Ovary (tissue), 9 donors: ENCODE results near the gene NUAK1. TPM values are rescaled to one million over a fixed set of nuclear protein-coding genes. Genes with fewer than 3 reads are reported as not detected.

ENCODE experiments used
- DNase-seq, 5 donors: peaks; one replicate each; pipeline ENCODE4 v3.0.0-alpha.2; 2019 to 2020
- H3K27ac ChIP-seq, 2 donors: fragments of 200-600 bp; one replicate each; pipeline versions ENCODE4 v1.5.1 to v1.8.0; 2019 to 2022
- H3K27me3 ChIP-seq: fragments of 200-600 bp; one replicate; pipeline ENCODE4 v1.8.0; 2022
- H3K36me3 ChIP-seq: fragments of 200-600 bp; sonication (generic); one replicate; pipeline ENCODE4 v1.5.1; 2019
- H3K4me1 ChIP-seq: one replicate; pipeline ENCODE4 v1.8.1; 2013; ENCODE audit warnings: mild to moderate bottlenecking, moderate library complexity; ENCODE audit not compliant: insufficient read depth
- H3K4me3 ChIP-seq: fragments of 200-600 bp; sonication (generic); one replicate; pipeline ENCODE4 v1.5.1; 2017
- H3K9me3 ChIP-seq, 2 donors: fragments of 200-600 bp in 1 of 2; sonication (generic) in 1 of 2; one replicate each; pipeline versions ENCODE4 v1.5.1 to v1.8.1; 2013 to 2019; ENCODE audit warnings: mild to moderate bottlenecking in 1 of 2, moderate library complexity in 1 of 2
- CTCF ChIP-seq, 3 donors: fragments of 450-650 bp in 2 of 3; fragments of 200-600 bp in 1 of 3; IDR thresholded peaks; one replicate each; pipeline versions ENCODE4 v1.5.1 to v1.8.0; 2016 to 2022; ENCODE audit warnings: antibody characterized with exemption in 3 of 3, mild to moderate bottlenecking in 1 of 3
- EP300 ChIP-seq: sonication (generic); formaldehyde crosslinking; IDR thresholded peaks from one replicate; pipeline ENCODE4 v1.6.1; 2017; ENCODE audit warnings: antibody characterized with exemption
- POLR2A ChIP-seq: fragments of 450-650 bp; IDR thresholded peaks from one replicate; pipeline ENCODE4 v1.6.1; 2017; ENCODE audit warnings: antibody characterized with exemption, mild to moderate bottlenecking, moderate library complexity
- WGBS, 3 donors: extraction: QIAGEN DNeasy Blood & Tissue Kit in 1 of 3; methylation state at CpG; one replicate each; pipeline versions ENCODE4 v1.1.5 to v1.1.7; 2013 to 2017; 5-methylcytosine and 5-hydroxymethylcytosine counted together
- intact Hi-C, 4 donors: fragments of 100-400 bp; cut with DNase I; formaldehyde crosslinking; loops; one replicate each; pipeline versions ENCODE4 v1.11.0 to v1.15.1; 2022 to 2023
- polyA plus RNA-seq, 2 donors: library from polyadenylated mRNA; stranded (reverse); fragments of 200-250 nt in 1 of 2; fragments of 350-450 nt in 1 of 2; fragmentation: Illumina TruSeq in 1 of 2; extraction: RNeasy Lipid Tissue Mini Kit (QIAGEN cat#74804) in 1 of 2; gene quantifications; one replicate each; pipeline ENCODE4 v1.2.3, GENCODE V29; 2013 to 2014
- total RNA-seq, 7 donors: library from RNA; depleted of rRNA in 2 of 7; stranded (reverse); fragments of >200 nt in 2 of 7; fragmentation: NEBNext Ultra II Directional in 3 of 7; extraction: Animal tissue kit (Norgen Biotek cat#: 25700) in 3 of 7; gene quantifications; one replicate each; pipeline versions ENCODE4 v1.1.0 to v1.2.4, GENCODE V29; 2016 to 2023
- donor health status: DM: no; HTN: no; CAD: no; lungs with moderate emphysema.
- donor health status: DM: no; HTN: no; CAD: no.
- donor health status: Bipolar disorder and iron deficiency.
- donor health status: DM: yes; HTN: yes; CAD: no.
- donor health status: DM: no; HTN: no; CAD: no.
- donor health status: DM: yes; HTN: yes; CAD: no.

The NUAK1 gene
- total and polyA plus RNA-seq, 9 donors = 2.8 to 22.2 (median 12.0) TPM

DNA sequence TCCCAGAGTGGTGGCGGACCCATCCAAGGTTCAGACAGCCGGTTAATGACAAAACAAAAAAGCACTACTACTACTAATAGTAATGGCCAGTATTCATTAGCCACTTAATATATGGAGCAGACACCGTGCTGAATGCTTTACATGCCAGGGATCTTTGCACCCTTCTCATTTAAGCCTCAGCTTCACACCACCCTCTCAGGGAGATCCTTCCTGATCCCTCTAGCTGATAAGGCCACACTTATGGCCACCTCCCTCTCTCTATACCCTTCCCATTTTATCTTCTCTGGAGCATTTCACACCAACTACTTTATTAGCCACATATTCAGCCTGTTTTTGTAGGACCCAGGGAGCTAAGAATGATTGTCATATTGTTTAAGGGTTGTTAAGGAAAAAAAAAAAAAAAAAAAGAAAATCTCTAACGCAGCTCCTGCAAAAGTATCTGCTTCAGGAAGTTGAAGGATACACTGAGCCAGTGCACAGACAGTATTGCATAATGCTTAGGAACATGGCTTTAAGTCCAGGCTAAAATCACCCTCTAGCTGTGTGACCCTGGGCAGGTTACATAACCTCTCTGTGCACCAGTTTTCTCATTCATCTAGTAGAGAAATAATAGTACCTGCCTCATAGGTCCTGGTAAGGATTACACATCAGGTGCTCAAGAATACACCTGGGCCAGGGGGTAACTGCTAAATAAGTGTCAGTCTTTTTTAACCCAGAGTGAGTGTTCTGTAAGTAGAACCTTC, 29.4 kb downstream of the NUAK1 start:
- no peaks in the 10 kb centered on the region for H3K27me3 ChIP-seq
- H3K36me3 ChIP-seq = no peaks in the 10 kb centered on the region
- no peak for TF ChIP-seq EP300
- TF ChIP-seq POLR2A = no peak
- no peak overlapping the region for H3K27ac ChIP-seq
- WGBS, 3 donors = 62 to 74% (median 74%) methylated on average over 4 of the region's 4 CpGs
- peaks cover 20% of the 10 kb centered on the region for H3K4me1 ChIP-seq
- intact Hi-C loops = no loop called here
- H3K9me3 ChIP-seq = no peaks in the 10 kb centered on the region
- H3K4me3 ChIP-seq = no peak overlapping the region
- DNase-seq = no peak

DNA sequence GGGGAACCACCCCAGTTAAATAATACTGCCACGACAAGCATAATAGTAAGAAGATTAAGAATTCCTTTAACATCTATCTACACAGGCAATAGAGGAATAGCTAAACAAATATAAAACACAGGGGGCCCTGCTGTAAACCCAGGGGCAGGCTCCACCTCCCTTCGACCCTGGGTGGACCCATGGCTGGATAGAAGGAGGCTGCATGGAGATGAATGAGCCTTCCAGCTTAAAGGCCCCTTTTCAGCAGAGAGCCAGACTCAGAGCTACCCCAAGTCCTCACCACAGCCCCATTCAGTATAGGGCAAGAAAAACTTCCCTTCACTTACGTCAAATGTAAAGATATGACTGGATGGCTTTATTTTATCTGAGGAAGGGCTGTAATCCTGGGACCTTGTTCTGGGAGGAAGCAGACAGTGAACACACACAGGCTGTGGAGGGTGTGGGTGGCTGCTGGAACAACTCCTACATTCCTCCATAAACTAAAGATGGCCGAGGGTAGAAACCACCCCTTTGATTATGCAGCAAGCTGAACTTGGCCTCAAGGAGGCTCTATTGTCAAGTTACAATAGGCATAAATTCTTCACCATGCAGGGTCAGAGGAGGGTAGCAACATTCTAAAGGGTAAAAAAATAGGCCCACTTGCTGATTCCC, 30.4 kb downstream of the NUAK1 start:
- H3K27ac ChIP-seq = peak overlapping the region in 1 of 2 donors; percentile 25
- peaks cover 14% of the 10 kb centered on the region for H3K4me1 ChIP-seq
- WGBS, 3 donors = 21 to 28% (median 22%) methylated on average over 4 of the region's 4 CpGs
- no peaks in the 10 kb centered on the region for H3K9me3 ChIP-seq
- no peak for DNase-seq
- no peaks in the 10 kb centered on the region for H3K27me3 ChIP-seq
- intact Hi-C loops = no loop called here
- H3K4me3 ChIP-seq = no peak overlapping the region
- no peaks in the 10 kb centered on the region for H3K36me3 ChIP-seq
- no peak for TF ChIP-seq EP300
- TF ChIP-seq CTCF (IDR thresholded peaks at IDR 0.05) = no peak

- no peak for TF ChIP-seq POLR2A
- TF ChIP-seq CTCF (IDR thresholded peaks at IDR 0.05) = no peak
- no peak for TF ChIP-seq EP300
- H3K9me3 ChIP-seq = no peaks in the 10 kb centered on the region
- WGBS, 3 donors = 39 to 46% (median 40%) methylated on average over 2 of the region's 2 CpGs
- H3K36me3 ChIP-seq = no peaks in the 10 kb centered on the region
- H3K27ac ChIP-seq = no peak overlapping the region
- no peaks in the 10 kb centered on the region for H3K27me3 ChIP-seq
- intact Hi-C loops = no loop called here
- DNase-seq = no peak
- no peak overlapping the region for H3K4me3 ChIP-seq
- H3K4me1 ChIP-seq = peaks cover 9% of the 10 kb centered on the region
Measured at GRCh38 chr12:106107566-106107965, 31.2 kb downstream of the NUAK1 start.

DNA sequence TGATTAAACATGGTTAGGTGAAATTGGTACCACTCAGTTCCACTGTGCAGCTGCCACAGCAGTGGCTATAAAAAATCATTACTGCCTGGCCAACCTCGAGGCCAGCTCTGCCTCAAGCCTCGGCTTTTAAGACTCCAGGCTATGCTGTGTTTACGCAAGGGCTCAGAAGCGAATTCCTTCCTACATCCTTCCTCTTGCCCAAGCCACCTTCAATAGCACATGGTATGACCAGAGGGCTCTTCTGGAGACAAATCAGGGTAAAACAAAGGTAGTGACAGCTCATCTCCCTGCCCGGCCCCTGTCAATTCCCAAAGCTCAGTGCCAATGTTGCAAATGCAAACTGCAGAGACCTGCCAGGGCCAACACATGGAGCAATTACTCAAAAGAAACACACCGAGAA, 31.9 kb downstream of the NUAK1 start:
- Histone ChIP-seq H3K36me3 (no peaks in the 10 kb centered on the region), H3K9me3 (no peaks in the 10 kb centered on the region), H3K4me3 (no peak overlapping the region), H3K4me1 (peaks cover 7% of the 10 kb centered on the region), H3K27ac (no peak overlapping the region), H3K27me3 (no peaks in the 10 kb centered on the region)
- TF ChIP-seq POLR2A (no peak), EP300 (no peak), CTCF (IDR thresholded peaks at IDR 0.05) (no peak)
- intact Hi-C loops = no loop called here
- WGBS, 3 donors = 59 to 69% (median 67%) methylated on average over 6 of the region's 6 CpGs
- no peak for DNase-seq

GRCh38 chr12:106106061-106106566, 32.6 kb downstream of the NUAK1 start:
- H3K36me3 ChIP-seq = no peaks in the 10 kb centered on the region
- H3K27me3 ChIP-seq = no peaks in the 10 kb centered on the region
- H3K9me3 ChIP-seq = no peaks in the 10 kb centered on the region
- H3K4me3 ChIP-seq = no peak overlapping the region
- H3K27ac ChIP-seq = no peak overlapping the region
- peaks cover 7% of the 10 kb centered on the region for H3K4me1 ChIP-seq
- WGBS, 3 donors = 52 to 58% (median 55%) methylated on average over 4 of the region's 4 CpGs
- DNase-seq = no peak
- intact Hi-C loops = no loop called here
- TF ChIP-seq CTCF (IDR thresholded peaks at IDR 0.05) (no peak), EP300 (no peak), POLR2A (no peak)
